GM12874 (cell line): ENCODE results near the gene EMX2.

ENCODE experiments used
- TF ChIP-seq, protein P1 (sequence below): IDR thresholded peaks from 2 replicates; pipeline ENCODE4 v1.5.1; 2011; ENCODE audit warnings: low read depth, mild to moderate bottlenecking, control low read depth, low read length, moderate library complexity; ENCODE audit not compliant: insufficient read depth

The EMX2 gene

GRCh38 chr10:117537436-117537903, 5.1 kb upstream of the EMX2 start:
- TF ChIP-seq, protein P1, sequence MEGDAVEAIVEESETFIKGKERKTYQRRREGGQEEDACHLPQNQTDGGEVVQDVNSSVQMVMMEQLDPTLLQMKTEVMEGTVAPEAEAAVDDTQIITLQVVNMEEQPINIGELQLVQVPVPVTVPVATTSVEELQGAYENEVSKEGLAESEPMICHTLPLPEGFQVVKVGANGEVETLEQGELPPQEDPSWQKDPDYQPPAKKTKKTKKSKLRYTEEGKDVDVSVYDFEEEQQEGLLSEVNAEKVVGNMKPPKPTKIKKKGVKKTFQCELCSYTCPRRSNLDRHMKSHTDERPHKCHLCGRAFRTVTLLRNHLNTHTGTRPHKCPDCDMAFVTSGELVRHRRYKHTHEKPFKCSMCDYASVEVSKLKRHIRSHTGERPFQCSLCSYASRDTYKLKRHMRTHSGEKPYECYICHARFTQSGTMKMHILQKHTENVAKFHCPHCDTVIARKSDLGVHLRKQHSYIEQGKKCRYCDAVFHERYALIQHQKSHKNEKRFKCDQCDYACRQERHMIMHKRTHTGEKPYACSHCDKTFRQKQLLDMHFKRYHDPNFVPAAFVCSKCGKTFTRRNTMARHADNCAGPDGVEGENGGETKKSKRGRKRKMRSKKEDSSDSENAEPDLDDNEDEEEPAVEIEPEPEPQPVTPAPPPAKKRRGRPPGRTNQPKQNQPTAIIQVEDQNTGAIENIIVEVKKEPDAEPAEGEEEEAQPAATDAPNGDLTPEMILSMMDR = peak; percentile 83

DNA sequence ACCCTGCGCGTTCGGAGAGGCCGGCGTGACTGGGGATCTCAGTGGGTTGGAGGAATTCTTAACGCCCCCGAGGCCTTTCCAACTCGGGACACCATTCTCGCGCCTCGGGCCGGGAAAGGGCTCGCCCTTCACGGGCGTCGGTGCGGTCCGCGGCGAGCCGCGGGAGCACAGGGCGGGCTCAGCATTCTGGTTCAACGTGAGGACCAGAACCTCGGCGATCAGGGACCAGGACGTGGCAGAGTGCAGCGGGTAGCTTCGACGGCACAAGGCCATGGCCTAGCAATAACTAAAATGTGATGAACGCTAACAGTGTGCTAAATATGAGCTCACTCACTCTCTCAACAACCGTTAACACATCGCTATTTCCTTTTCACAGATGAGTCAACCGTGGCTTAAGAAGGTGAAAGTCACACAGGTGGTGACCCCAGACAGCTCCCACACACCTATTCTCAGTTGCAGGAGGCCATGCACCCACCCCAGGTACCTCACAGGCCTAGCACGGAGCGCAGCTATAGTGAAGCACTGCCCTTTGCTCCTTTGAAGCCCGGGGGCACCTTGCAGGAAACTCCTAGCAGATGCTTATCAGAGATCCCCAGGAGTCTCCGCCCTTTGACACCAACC, 4.5 kb upstream of the EMX2 start:
- TF ChIP-seq, protein P1 = no peak

- TF ChIP-seq, protein P1 = no peak
Observed at GRCh38 chr10:117539361-117539773, 3.2 kb upstream of the EMX2 start.

GRCh38 chr10:117539903-117540639, 2.5 kb upstream of the EMX2 start:
- TF ChIP-seq, protein P1 = no peak

DNA sequence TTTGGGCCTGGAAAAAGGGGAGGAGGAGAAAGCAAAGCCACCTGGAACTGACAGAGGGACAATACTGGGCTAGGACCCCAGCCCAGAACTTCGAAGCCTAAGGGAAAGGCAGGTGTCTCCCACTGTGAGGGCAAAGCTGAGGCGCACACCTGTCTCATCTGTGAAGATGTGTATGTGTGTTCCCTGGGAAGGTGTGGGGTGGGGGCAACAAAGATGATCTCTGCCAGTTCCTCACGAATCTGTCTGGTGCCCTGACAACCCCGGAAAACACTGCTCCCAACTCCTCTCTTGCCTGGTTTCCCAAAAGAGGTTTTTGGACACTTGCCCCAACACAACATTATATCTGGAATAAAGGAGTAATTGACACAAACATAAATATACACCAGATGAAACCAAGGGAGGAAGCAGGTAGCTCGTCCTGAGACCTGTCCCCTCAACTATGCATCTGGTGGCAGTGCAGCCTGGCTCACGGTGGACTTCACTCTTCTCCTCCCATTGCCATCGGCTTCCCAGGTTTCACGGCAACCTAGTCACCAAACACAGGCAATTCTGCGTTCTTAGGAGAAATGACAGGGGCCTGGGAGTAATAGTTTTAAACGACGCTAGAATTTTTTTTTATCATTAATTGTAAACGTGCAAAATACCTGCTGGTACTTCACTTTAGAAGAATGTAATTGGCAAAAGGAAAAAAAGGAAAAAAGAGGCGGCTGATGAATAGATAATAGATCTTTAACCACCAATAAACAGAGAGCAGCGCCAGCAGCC, 1.7 kb upstream of the EMX2 start:
- TF ChIP-seq, protein P1 = no peak

DNA sequence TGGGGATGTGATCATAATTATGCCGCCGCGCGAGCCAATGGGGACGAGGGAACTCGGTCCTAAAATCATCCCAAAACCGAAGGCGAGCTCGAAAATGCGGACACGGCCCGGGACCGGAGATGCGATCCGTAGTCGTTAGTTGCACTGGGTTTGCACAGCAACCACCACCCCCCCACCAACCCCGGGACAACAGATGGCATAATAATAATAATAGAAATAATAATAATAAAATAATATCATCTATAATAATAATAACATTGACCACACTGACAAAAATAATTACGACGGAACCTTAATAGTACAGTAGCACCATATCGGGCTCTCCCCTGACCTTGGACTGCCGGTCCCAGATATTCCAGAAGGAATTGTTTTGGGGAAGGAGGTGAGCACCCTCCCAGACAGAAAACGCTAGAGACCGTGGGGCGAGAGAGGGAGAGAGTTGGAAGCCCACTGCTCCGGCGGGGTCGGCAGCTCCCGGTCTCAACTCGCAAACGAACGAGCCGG, 1.1 kb upstream of the EMX2 start:
- TF ChIP-seq, protein P1 = no peak
